ENCODE data around the gene PSD2. TPM values are rescaled to one million over a fixed set of nuclear protein-coding genes. Genes with fewer than 3 reads are reported as not detected.

Gene PSD2
- total RNA-seq, 1 experiment from 2014 or later: 0.22 TPM

GRCh38 chr5:139862803-139863202 is 67.2 kb downstream of the PSD2 start:
- no peaks in the 10 kb centered on the region for H3K79me2 ChIP-seq (ENCODE audit: insufficient read depth, low read length)
- no peak overlapping the region for H3K4me2 ChIP-seq (ENCODE audit: insufficient read depth, insufficient read length, low read length)
- no peaks in the 10 kb centered on the region for H4K20me1 ChIP-seq (ENCODE audit: control insufficient read depth, insufficient read depth, insufficient read length)
- H2AFZ ChIP-seq (ENCODE audit: low read length): no peak overlapping the region
- H3K23me2 ChIP-seq (ENCODE audit: insufficient read length, low read depth, low read length, poor library complexity, severe bottlenecking): no peaks in the 10 kb centered on the region
- no peak overlapping the region for H3K56ac ChIP-seq (ENCODE audit: insufficient read length, low read depth, low read length)
- Mint-ChIP-seq H3K27me3 (ENCODE audit: low read depth) (peaks cover 43% of the 10 kb centered on the region), H3K9me3 (no peaks in the 10 kb centered on the region), H3K4me1 (peaks cover 5 to 15% of the 10 kb centered on the region in 2 experiments), H3K4me3 (no peak overlapping the region), H3K27ac (no peak overlapping the region), H3K36me3 (ENCODE audit: insufficient read depth in 1 of 3, low read depth in 3 of 3) (no peaks in the 10 kb centered on the region)
- H2BK12ac ChIP-seq (ENCODE audit: insufficient read length, low read depth, low read length): no peak overlapping the region
- H3K18ac ChIP-seq (ENCODE audit: insufficient read length, low read depth, low read length): no peak overlapping the region
- H4K5ac ChIP-seq (ENCODE audit: insufficient read length, low read depth, low read length): no peak overlapping the region
- H3K27ac ChIP-seq (ENCODE audit: insufficient read length, low read depth, low read length): no peak overlapping the region
- no peak overlapping the region for H3K9ac ChIP-seq (ENCODE audit: extremely low read depth, insufficient read length, low read length)
- DNase-seq: no peak
- WGBS (ENCODE audit: extremely low coverage, insufficient read length, low lambda C conversion rate): no CpG with 5 or more reads among the region's 2 CpGs
- no peak overlapping the region for H3K23ac ChIP-seq (ENCODE audit: insufficient read length, low read depth, low read length)
- no peak overlapping the region for H3K14ac ChIP-seq (ENCODE audit: insufficient read depth, low read length)
- no peak overlapping the region for H2AK5ac ChIP-seq (ENCODE audit: insufficient read length, low read length)
- no peak overlapping the region for H2BK120ac ChIP-seq (ENCODE audit: low read depth, low read length, poor library complexity, severe bottlenecking)
- no peak overlapping the region for H2BK20ac ChIP-seq (ENCODE audit: low read depth, low read length, poor library complexity, severe bottlenecking)
- no peaks in the 10 kb centered on the region for H3K9me3 ChIP-seq (ENCODE audit: control insufficient read depth, low read depth, low read length)
- peak; percentile 50 for TF ChIP-seq CTCF (conservative IDR thresholded peaks at IDR 0.05)
- no peak overlapping the region for H3K4ac ChIP-seq (ENCODE audit: low read depth, low read length)
- no peak overlapping the region for H4K91ac ChIP-seq (ENCODE audit: insufficient read length, low read depth, low read length)
- H2BK15ac ChIP-seq (ENCODE audit: low read depth, low read length): no peak overlapping the region
- H4K8ac ChIP-seq (replicated peaks; ENCODE audit: insufficient read length, low read depth, low read length): no peak overlapping the region
- no peak overlapping the region for H3T11ph ChIP-seq (ENCODE audit: low read length)
- no peak overlapping the region for H2BK5ac ChIP-seq (ENCODE audit: insufficient read length, low read length)
- no peaks in the 10 kb centered on the region for H3K79me1 ChIP-seq (ENCODE audit: insufficient read depth, low read depth, low read length, poor library complexity, severe bottlenecking)
- H3K27me3 ChIP-seq (ENCODE audit: insufficient read depth, low read length): no peaks in the 10 kb centered on the region
- no peaks in the 10 kb centered on the region for H3K4me1 ChIP-seq (ENCODE audit: insufficient read depth, low read length)

Data from H9 (cell line).